Middle frontal gyrus (tissue), 1 donor: ENCODE data around the gene APOL2.
"Not testable (repeated sequence)": the region's sequence is repeated elsewhere in the genome, so short reads cannot be mapped to it uniquely, and the experiment has no call there.

ENCODE experiments used
- DNase-seq: peaks from one replicate; pipeline ENCODE4 v3.0.0-alpha.2; 2015; ENCODE audit warnings: low spot score; ENCODE audit errors: extremely low spot score

The APOL2 gene

DNA sequence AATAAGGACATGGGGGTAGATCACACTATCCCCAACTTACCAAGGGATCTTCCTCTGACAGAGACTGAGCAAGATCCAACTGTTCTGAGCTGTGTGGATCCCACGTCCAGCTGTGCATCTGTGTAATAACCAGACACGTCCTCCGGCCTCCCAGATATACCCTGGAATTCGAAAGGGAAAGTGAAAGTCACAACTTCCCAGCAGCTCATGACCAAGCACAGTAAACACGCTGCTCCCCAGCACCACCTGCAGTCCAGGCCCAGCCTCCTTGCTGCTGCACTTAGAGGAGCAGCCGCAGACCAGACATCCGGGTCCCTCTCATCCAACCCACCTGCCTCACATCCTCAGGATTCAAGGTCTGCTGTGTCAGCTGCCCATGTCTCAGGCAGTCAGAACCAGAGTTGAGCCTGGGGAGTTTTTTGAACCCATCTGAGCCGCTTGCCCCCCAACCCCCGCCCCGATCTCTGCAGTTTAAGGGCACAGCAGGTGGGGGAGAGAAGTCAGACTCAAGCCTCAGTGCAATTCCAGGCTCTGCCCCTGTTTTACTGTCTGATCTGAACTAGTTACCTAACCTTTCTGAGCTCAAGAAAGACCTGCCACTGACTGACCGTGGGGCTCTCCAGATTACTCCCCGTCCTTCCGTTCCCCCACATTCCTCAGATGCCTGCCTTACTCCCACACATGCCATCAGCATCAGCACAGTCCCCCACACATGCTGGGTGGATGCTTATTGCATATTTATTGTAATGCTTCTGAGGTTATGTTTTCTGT, at the start of gene APOL2:
TSS of gene APOL2 (minus strand) at position 127 of the 771 bp plus-strand sequence. CDS start 6,365 bp downstream, outside the sequence.
- peak; percentile 79 for DNase-seq

DNA sequence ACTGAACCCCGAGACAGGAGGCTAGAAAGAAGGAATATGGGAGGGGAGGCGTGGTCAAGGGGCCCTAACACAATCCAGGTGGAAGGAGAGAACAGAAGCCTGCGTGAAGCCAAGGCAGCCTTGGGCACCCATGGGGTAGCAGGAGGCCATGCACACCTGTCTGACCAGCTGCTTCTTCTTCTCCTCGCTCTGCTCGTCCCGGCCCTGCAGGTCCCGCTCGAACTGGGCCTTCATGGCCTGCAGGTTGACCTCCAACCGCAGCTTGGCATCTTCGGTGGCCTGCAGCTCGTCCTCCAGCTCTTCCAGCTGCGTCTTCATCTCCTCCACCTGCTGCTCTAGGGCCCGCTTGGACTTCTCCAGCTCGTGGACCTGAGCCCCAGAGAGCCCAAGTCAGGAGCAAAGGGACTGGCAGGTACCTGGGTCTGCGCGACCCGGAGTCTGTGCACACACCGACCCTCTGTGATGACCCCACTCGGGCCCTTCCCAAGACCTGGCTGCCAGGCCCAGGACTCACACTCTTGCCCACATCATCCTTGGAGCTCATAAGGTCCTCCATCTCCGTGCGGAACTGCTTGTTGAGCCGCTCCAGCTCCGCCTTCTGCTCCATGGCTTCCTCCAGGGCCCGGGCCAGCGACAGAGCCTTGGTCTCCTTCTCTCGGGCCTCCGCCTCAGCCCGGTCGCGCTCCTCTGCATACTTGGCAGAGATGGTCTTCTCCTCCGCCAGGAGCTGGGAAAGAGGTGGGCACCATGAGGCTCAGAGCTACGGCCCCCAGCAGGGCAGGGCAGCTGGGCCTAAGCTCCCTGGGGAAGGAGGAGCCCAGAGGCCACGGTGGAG, 49.5 kb upstream of the APOL2 start:
- DNase-seq: no peak

DNA sequence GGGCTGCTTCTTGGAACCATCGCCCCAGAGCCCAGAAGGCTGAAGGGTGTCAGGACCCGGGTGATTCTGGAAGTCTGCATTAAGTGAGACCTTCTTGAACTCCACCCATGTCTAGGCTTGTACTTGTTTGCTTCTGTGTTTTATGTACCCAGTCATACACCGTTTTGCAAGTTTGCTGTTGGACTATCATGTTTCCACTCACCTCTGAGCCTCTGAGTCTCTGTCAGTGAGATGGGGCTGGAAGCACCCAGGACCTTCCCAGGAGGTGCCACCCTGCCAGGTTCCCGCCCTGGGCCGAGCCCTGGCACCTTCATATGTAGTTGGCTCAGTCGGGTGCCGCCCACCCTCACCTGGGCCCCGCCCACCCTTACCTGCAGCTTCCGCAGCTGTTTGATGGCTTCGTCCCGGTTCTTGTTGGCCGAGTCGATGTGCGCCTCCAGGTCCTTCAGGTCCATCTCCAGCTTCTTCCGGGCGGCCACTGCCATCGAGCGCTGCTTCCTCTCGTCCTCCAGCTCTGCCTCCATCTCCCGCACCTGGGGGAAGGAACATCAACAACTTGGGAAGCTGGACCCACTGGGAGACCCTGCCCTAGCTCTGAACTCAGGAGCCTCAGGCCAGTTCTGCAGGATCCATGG, 48.7 kb upstream of the APOL2 start:
- DNase-seq: no peak

DNA sequence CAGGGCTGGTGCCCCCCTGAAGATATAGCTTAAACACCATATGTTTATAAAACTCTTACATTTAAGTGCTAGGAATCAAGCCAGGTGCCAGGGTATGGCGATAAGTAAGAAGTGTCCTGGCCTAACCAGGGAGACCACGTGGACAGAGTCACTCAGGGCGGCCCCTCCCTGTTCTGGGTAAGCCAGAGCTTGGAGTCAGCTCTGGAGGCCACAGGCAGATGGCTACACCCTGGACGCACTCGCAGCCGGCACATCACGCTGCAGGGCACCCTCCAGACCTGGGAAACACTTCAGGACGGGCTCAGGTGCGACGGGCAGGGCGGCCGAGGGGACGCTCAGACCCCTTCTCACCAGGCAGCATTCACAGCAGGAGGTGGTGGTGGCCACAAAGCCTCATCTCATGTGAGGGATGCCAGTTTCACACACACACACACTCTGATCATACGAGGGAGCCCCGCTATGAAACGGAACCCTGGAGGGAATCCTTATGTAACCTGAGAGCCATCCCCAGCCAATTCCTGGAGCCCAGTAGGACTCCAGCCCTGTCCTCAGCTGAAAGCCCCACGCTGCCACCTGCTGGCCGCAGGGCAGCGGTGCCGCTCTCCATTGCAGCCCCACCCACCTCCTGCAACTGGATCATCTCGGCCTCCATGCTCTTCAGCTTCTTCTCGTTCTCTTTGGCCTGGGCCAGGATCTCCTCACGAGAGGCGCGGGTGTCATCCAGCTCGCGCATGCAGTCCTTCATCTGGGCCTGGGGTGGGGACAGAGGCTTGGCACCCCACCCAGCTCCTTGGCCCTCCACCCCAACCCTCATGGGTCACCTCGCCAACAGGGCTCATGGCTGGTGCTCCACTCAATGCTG, 47.0 kb upstream of the APOL2 start:
- DNase-seq: peak; percentile 66

- no peak for DNase-seq
Measured at GRCh38 chr22:36285545-36285944, 46.2 kb upstream of the APOL2 start.

- DNase-seq: no peak
Measured at GRCh38 chr22:36285017-36285416, 45.7 kb upstream of the APOL2 start.

- no peak for DNase-seq
Measured at GRCh38 chr22:36284171-36284571, 44.8 kb upstream of the APOL2 start.

- no peak for DNase-seq
Measured at GRCh38 chr22:36282328-36282831, 43.1 kb upstream of the APOL2 start.

- no peak for DNase-seq
Measured at GRCh38 chr22:36281781-36282327, 42.5 kb upstream of the APOL2 start.

DNA sequence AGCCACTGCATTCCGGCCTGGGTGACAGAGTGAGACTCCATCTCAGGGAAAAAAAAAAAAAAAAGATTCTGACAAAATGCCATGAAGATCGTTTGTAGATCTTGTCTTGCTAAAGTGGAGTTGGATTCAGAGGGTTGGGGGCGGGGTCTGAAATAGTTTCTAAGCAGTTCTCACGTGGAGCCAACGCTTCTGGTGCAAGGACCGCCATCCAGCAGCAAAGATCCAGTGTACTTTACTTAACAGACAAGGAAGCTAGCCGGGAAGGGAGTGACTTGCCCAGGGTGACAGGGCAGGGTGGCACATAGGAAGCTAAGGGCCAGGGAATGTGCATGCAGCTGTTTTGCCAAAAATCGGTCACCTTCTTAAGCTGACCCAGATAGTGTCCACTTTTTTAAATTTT, 41.1 kb upstream of the APOL2 start:
- no peak for DNase-seq

DNA sequence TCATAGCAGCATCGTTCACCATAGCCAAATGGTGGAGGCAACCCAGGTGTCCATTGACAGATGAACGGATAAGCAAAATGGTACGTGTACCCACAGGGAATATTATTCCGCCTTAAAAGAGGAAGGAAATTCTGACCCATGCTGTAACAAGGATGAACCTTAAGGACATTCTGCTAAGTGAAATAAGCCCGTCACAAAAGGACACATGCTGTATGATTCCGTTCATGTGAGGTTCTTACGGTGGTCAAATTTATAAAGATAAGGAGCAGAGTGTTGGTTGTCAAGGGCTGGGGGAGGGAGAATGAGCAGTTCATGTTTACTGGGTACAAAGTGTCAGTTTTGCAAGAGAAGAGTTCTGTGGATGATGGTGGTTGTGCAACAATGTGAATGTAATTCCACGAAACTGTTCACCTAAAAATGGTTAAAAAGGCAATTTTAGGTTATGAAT, 39.9 kb upstream of the APOL2 start:
- DNase-seq: no peak

DNA sequence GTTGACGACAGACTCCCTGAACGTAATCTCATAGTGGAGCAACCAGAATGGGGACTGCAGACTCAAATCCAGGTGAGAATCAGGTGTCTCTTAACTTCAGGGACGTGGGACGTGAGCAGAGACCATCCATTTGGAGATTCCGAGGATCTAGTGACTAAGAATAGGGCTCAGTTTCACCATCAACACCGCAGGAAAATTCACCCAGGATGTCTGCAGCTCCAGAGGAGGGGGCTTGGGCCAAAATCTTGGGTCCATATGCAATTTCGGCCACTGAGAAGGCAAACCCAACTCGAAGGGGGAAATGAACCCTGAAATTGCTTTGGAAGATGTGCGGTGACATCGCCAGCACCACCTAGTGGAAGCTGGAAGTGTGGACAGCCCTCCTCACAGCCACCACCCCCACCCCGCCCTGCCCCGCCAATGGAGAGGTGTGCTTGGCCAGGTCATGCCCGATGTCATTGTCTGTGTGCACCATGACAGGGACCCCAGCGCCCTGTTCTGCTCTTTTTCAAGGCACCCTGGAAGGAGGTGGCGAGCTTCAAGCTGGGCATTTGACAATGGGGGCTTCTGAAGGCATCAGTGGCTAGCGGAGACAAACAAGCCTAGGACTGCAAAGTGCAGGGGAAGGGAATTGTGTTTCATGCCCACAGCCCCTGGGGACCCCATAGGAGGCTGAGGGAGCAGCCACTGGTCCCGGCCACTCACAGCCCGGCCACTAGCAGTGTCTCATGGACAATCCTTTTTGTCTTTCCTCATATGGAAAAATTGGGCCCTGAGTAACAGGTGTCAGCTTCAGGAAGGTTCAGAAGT, 38.4 kb upstream of the APOL2 start:
- DNase-seq: no peak

DNA sequence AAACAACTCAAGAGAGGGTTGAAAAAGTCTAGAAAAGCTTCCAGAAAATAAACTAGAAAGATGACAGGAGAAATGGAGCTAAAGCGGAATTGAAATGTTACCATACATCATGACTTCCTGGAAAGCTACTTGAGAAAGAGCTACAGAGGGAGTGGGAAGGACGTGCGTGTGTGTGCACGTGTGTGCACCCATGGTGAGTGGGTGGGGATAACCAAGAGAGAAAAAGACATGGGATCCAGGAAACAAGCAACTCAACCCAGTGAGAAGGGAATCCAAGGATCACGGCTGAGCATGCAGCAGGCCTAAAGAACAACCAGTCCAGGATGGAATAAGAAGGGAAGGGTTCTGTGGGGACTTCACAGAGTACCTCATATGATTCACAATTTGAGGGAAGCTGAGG, 35.2 kb upstream of the APOL2 start:
- no peak for DNase-seq

DNA sequence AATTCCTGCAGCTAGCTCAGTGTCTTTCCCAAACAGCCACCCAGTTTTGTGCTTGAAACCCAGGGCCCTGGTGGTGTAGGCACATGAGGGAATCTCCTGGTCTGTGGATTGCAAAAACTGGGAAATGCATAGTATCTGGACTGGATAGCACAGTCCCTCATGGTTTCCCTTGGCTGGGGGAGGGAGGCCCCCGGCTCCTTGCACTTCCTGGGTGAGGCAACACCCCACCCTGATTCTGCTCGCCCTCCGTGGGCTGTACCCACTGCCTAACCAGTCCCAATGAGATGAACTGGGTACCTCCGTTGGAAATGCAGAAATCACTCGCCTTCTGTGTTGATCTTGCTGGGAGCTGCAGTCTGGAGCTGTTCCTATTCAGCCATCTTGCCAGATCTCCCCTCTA, 32.6 kb upstream of the APOL2 start:
- not testable (repeated sequence) for DNase-seq

DNA sequence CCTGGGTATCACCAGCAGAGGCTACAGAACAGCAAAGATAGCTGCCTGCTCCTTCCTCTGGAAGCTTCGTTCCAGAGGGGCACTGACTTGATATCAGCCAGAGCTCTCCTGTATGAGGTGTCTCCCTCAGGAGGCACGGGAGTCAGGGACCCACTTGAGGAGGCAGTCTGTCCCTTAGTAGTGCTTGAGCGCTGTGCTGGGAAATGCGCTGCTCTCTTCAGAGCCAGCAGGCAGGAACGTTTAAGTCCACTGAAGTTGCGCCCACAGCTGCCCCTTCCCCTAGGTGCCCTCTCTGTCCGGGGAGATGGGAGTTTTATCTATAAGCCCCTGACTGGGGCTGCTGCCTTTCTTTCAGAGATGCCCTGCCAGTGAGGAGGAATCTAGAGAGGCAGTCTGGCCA, 31.9 kb upstream of the APOL2 start:
- DNase-seq: not testable (repeated sequence)

DNA sequence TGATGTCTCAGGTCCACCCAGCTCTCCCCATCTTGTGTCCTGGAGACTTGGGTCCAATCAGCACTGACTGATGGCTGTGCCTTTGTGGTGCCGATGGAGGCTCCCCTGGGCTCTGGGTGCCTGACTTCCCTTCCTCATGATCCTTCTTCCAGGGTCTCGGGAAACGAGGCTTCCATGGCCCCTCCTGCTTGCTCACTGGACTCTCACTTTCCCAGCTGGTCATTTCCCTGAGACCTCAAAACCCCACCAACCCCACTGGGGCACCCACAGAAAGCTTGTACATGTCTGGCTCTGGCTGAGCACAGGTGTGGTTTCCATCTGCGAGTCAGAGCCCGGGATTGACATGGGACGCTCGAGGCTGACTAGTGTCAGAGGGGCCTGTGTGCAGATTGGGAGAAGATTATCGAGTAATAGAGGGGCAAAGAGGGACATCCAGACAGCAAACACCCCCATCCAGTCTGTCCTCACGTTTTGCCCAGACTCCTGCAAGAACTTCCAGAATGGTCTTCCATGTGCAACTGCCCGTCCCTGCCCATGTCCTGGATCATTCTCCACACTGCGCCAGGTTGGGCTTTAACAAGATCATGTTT, 28.7 kb upstream of the APOL2 start:
- DNase-seq: no peak

- DNase-seq: no peak
Measured at GRCh38 chr22:36267058-36267457, 27.7 kb upstream of the APOL2 start.

DNA sequence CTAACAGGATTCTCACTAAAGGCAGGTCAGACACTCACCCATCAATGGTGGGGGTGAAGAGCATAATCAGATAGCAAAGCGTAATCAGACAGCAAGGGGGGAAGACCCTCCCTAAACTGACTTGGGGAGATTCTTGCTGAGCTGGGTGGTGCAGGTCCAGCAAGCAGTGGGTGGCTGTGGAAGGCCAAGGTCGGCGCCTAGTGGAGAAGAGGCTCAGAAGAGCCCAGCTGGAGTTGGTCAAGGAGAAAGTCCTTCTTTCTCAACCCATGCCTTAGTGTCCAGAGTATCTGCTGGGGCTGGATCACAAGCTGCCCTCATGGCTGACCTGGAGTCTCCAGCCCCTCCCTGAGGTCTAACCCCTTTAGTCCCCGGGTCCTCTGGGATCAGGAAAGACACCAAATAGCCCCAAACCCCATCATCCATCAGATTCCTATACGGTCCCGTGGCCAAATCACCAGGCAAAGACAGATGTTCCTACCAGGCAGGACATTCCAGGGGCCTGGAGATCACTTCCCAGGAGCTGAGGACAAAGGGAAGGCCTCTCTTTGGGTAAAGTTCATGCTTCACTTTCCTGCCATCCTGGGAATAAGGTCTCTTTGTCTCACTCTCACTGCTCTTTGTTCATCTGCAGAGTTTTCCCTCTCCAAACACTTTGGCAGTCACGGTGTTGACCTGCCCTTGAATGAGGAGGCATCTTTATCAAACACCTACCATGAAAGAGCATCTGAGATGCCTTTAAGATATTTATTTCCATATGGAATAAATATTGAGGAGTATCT, 24.7 kb upstream of the APOL2 start:
- DNase-seq: not testable (repeated sequence)
